Fibroblast of the conjunctiva (primary cell): ENCODE measurements around the gene FAM181A.
A peak's percentile ranks its signal among the peaks of the same experiment; 100 is the strongest.

Experiments
- DNase-seq: peaks from one replicate; pipeline ENCODE4 v3.0.0-alpha.2; 2010; ENCODE audit warnings: low read depth

Gene FAM181A

GRCh38 chr14:93903342-93904184 lies 23.6 kb upstream of the FAM181A start:
- DNase-seq: no peak

GRCh38 chr14:93905623-93906022 lies 21.5 kb upstream of the FAM181A start:
- no peak for DNase-seq

GRCh38 chr14:93906341-93907329 lies 20.5 kb upstream of the FAM181A start:
- peak; percentile 14 for DNase-seq

- no peak for DNase-seq
Observed at GRCh38 chr14:93909429-93910128, 17.6 kb upstream of the FAM181A start.

GRCh38 chr14:93911975-93912615 lies 15.0 kb upstream of the FAM181A start:
- DNase-seq: no peak

- no peak for DNase-seq
Observed at GRCh38 chr14:93912782-93913181, 14.4 kb upstream of the FAM181A start.

GRCh38 chr14:93914278-93914677 lies 12.9 kb upstream of the FAM181A start:
- DNase-seq: no peak

GRCh38 chr14:93915070-93915705 lies 12.0 kb upstream of the FAM181A start:
- no peak for DNase-seq

GRCh38 chr14:93915800-93916199 lies 11.3 kb upstream of the FAM181A start:
- DNase-seq: no peak

- DNase-seq: no peak
Observed at GRCh38 chr14:93916498-93916897, 10.6 kb upstream of the FAM181A start.

GRCh38 chr14:93917141-93917540 lies 10.0 kb upstream of the FAM181A start:
- no peak for DNase-seq

- DNase-seq: no peak
Observed at GRCh38 chr14:93921001-93921806, 5.9 kb upstream of the FAM181A start.

- no peak for DNase-seq
Observed at GRCh38 chr14:93923626-93924025, 3.5 kb upstream of the FAM181A start.

- no peak for DNase-seq
Observed at GRCh38 chr14:93924592-93925355, 2.4 kb upstream of the FAM181A start.

- DNase-seq: no peak
Observed at GRCh38 chr14:93925374-93925895, 1.7 kb upstream of the FAM181A start.

GRCh38 chr14:93926245-93926872 lies 785 bp upstream of the FAM181A start:
- DNase-seq: no peak

- no peak for DNase-seq
Observed at GRCh38 chr14:93927800-93928145, 629 bp downstream of the FAM181A start.

- DNase-seq: no peak
Observed at GRCh38 chr14:93928184-93929047, 1.3 kb downstream of the FAM181A start.
